CD4-positive, alpha-beta T cell treated with Interleukin-4 for 4 hours (primary cell): ENCODE results near the gene SVIL.
"Not testable (repeated sequence)": the region's sequence is repeated elsewhere in the genome, so short reads cannot be mapped to it uniquely, and the experiment has no call there.

Source experiments
- DNase-seq: peaks from one replicate; pipeline ENCODE4 v3.0.0-alpha.2; 2020

Gene SVIL

GRCh38 chr10:29567003-29567402 lies 67.8 kb downstream of the SVIL start:
- no peak for DNase-seq

DNA sequence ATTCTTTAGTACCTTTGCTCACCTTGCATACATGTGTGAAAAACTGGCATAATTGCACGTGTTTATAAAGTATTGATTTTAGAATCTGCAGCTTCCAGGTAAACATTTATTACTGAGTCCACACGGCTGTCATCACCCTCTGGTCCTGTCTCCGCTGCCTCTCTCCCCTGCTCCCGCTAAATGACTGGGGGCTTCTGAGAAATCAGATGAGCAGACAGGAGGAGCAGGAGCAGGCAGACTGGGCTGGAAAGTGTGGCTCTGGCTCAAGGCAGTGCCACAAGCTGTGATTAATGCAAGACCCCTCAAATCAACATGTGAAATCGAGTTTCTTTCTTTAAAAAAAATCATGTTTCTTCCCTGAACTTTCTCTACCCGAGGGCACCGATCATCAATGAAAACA lies 68.6 kb downstream of the SVIL start:
- DNase-seq = not testable (repeated sequence)

DNA sequence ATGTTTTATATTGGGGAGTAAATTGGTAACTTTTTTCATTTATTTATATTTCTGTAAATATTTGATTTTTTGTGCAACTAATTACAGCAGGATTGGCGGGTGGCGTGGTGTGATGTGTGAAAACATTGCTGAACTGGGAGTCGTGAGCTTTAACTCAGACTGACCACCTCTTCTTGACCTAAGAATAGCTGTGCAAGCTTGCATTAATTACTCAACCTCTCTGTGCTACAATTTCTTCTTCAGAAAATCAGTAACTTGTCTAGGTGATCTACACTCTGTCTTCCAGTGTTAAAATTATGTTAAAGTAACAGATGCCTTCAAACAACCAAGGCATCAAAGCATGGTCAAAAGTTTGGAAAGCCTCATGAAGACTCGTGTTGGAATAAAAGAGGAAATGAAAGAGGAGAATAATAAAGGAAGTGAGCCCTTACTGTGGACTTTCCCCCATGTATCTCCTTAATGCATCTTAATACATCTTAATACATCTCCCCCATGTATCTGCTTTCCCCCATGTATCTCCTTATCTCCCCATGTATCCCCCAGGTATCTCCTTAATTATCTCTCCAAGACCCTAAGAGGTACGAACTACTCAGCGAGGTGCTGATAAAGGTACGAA lies 71.2 kb downstream of the SVIL start:
- no peak for DNase-seq

DNA sequence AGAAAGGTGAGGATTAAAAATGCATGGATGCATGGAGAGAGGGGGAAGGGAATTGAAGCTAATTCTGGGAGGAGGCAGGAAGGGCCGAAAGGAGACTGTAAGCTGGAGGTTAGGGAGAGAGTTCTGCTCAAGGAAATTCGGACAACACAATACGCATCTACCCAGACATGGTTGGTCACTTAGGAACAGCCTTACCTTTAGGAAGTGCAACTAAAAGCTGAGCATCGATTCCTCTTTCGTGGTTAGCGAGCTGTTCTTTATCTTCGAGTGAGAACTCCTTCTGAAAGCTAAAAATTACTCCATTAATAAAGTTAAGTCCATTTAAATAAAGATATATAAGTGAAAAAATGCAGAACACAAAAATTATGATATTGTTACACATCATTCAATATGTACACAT lies 71.8 kb downstream of the SVIL start:
- not testable (repeated sequence) for DNase-seq

GRCh38 chr10:29559996-29560395 lies 74.8 kb downstream of the SVIL start:
- no peak for DNase-seq

DNA sequence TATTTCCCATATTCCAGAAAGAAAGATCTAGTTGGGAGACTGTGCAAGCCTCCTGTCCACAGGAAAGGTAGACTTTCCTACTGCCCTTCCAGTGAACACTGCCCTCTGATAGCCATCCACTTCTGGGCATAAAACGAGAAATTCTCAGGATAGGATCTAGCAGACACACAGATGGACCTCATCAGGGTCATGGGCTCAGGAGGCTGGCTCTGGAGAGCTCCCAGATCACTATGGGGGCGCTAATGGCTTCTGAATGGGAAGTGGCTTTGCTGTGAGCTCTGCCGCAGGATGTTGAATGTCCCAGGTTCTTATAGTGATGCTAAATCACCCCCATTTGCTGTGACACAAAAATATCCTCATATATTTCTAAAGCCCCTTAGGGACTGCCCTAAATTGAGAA lies 77.1 kb downstream of the SVIL start:
- DNase-seq = no peak

DNA sequence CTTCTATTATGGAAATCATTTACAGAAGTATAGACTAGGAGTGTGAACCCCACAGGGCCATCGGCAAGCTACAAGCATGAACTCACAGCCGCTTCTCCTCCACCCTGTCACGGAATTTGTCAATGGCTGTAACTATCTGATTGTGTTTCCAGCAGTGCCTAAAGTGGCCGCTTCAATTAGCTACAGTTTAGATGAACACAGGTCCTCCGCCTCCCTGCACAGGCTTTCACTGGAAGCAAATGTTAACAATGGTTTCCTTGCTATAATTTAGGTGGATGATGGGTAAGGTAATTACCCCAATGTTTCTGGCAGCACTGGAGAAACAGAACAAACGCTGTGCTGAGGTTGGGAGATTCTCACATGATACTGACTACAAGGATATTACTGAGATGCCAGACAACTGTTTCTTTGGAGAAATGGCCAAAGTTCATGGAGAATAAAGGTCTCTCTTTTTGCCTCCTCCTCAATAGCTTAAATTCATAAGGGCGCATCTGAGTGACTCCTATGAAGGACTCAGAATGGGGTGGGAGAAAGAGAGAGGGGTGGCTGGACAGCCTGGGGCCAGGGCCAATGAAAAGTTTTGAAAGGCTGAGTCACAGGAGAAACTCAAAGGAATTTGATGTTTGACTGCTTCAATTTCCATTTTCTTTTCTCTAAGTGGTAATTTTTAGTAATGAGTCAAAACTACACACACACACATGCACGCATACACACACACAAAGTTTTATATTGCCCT lies 78.9 kb downstream of the SVIL start:
- DNase-seq = no peak

DNA sequence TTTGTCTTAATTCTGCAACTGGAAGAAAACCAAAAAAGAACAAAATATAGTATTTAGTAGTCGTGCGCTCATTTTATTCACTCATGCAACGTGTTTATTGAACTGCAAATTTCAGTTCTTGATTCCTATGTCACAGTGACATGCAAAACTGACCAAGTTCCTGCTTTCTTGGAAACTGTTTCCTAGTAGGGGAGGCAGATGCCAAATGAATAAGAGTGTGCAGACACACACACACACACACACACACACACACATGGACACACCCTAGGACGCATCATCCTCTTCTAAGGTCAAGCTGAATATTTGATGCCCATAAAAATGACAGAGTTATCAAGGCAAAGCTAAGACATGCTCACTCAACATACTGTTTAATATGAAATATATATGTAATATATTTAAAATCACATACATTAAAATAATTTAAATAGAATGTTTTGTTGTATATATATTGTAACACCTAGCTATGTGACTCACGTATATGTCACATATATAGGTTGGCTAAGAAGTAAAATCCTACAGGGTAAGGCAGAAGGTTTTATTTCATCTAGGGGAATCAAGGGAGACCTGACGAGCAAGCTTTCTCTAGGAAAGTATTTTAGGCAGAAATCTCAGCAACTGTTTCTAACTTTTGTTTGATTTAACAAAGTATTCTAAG lies 79.6 kb downstream of the SVIL start:
- peak; percentile 6 for DNase-seq

GRCh38 chr10:29554660-29555059 lies 80.1 kb downstream of the SVIL start:
- no peak for DNase-seq

DNA sequence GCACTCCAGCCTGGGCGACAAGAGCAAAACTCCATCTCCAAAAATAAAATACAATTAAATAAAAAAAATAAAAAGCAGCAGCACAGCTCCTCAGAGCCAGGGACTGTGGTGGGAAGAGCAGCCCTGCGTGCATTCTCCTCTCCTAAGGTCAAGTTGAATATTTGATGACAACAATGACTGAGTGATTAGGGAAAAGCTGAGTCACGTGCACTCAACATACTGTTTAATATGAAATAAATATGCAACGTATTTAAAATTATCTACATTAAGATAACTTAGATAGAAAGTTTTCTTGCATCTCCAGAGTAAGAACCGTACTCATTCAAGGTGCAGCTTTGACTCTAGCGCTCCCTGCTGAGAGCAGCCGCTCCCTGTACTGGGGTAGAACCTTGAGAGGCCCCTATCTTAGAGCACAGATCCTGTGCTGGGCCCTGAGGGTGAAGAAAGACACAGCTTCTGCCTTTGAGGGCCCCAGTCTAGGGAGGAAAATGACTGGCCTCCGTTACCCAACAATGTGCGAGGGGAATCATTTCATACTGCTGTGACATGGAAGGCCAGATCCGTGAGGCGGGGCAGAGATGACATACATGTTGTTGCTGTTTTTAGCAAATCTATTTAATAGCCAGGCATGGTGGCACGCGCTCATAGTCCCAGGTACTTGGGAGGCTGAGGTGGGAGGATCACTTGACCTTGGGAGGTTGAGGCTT lies 81.1 kb downstream of the SVIL start:
- DNase-seq = no peak

- not testable (repeated sequence) for DNase-seq
These were observed 81.7 kb downstream of the SVIL start for GRCh38 chr10:29553116-29553515.

DNA sequence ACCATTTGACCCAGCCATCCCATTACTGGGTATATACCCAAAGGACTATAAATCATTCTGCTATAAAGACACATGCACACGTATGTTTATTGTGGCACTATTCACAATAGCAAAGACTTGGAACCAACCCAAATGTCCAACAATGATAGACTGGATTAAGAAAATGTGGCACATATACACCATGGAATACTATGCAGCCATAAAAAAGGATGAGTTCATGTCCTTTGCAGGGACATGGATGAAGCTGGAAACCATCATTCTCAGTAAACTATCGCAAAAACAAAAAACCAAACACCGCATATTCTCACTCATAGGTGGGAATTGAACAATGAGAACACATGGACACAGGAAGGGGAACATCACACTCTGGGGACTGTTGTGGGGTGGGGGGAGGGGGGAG lies 85.3 kb downstream of the SVIL start:
- DNase-seq = not testable (repeated sequence)

- no peak for DNase-seq
These were observed 87.9 kb downstream of the SVIL start for GRCh38 chr10:29546773-29547313.

DNA sequence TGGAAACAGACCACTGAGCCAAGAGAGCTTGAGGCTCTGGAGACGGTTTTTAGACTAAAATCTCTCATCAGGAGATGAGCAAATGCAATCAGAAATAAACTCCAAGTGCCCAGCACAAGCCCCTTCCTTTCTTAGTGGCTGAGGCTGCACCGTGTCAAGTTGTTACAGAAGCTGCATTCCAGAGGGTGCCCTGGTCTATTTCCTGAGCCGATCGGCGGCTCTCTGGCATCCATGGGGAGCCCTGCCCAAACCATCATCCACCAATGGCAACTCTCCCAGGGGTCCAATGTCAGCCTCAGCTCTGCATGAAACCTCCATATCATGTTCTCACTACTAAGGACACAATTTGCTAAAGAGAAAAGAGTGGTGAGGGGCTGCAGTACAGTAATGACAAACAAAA lies 89.6 kb downstream of the SVIL start:
- no peak for DNase-seq

DNA sequence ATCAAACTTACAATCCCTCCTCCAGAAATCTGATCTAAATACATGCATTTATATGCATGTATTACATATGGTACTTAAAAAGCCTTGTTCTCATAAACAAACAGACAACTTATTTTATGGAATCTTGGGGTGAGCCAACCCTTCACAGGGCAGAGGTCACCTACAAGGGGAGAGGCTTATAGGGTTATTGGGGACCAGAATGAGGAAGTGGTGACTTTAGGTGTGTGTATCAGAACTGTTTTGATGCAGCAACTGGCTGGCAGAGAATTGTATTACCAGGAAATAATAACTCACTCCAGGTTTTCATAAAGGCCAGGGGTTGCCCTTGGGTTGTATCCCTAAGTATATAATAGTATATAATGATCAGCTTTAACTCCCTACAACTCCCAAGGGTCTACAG lies 91.1 kb downstream of the SVIL start:
- DNase-seq = no peak

GRCh38 chr10:29542723-29543122 lies 92.0 kb downstream of the SVIL start:
- DNase-seq = no peak

DNA sequence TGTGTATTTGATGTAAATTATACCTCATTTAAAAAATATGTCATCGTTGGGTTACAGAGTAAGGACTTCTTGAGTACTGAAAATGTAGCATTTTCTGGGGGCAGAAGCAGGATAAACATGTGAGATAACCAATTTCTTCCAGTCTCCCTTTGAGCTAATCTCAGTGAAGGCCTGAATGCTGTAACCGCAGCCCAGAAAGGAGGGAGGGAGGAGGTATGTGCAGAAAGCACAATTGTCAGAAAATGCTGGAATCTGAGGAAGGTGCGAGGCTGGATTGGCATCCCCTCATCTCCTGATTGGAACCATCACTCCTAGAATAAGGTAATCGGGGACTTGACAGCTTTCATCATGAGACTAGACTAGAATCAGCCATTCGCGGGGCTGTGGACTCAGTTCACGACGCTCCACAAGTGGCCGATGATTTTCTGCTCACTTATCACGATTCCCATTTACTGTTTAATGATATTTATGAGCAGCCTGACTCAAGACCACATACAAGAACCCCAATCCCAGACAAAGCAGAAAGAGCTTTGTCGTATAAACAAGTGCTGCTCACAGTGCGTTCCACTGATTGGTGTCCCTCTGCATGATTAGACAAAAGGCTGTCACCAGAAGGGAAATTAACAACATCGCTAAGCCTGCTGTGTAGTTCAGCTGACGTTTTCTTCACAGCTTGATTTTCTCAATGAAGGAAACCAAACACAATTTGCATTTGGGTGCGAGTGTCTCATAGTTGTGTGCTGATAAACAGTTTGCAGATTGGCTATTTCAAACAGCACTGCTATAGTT lies 93.2 kb downstream of the SVIL start:
- no peak for DNase-seq

DNA sequence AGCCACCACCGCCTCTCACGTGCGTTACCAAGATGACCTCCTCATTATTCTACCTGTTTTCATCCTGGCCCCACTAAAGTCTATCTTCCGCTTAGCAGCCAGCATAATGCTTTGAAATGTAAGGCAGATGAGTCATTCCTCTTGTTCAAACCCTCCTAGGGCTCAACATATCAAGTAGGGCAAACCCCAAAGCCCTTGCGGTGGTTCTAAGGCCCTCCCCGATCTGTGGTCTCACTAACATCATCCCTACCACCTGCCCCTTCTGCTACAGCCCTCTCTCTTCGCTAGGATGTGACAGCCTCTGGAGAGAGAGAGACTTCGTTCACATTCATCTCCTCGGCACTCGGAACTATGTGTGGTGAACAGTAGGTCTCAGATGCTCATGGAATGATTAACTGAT lies 94.8 kb downstream of the SVIL start:
- peak; percentile 5 for DNase-seq

- no peak for DNase-seq
These were observed 95.4 kb downstream of the SVIL start for GRCh38 chr10:29539412-29539811.

DNA sequence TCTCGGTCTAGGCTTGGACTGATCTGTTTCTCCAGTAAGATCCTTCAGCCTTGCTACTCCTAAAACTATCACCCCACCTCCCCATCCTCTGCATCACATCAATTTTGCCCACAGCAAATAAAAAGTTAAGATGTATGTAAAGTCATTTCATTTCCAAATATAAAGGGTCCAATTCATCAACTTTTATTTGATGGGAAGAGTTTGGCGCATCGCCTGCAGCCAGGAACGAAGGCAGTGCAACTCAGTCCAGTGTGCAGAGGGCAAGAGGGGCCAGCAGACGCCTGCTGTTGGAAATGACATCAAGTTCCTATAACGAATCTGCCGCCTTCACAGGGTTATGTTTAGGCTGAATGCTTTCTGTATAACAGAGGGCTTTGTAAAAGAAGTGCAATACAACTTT lies 97.0 kb downstream of the SVIL start:
- DNase-seq = no peak

GRCh38 chr10:29536691-29537090 lies 98.1 kb downstream of the SVIL start:
- DNase-seq = not testable (repeated sequence)

DNA sequence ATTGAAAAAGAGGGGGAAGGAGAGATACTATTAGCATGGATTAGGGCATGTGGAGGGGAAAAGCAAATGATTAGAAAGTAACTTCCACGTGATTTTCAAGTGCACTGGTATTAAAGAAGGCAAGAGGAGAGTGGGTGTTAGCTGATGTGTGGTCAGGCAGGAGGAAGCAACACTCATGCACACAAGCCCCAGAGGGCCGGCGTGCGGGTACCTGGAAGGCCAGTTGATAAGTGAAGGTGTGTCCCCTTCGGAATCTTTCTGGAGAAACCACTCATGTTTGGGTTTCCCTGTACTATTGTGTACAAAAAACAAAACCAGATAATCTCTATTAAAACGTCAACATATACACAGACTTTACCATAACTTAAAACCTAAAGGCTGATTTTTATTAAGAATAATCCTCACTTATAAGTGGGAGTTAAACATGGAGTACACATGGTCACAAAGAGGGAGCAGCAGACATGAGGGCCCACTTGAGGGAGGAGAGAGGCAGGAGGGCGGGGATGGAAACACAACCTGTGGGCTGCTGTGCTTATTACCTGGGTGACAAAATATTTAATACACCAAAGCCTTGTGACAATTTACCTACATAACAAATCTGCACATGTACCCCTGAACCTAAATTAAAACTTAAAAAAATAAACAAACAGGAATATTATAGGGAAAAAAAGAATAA lies 98.9 kb downstream of the SVIL start:
- DNase-seq = no peak
